MM.1S (cell line): ENCODE results near the gene JSRP1.

Experiments used
- CTCF ChIP-seq: fragments of 300-600 bp; sonication (generic); IDR thresholded peaks from 2 replicates; pipeline ENCODE4 v1.5.1; 2016; ENCODE audit warnings: antibody characterized with exemption, low read length, mixed read lengths
- EZH2 ChIP-seq: fragments of 300-600 bp; sonication (generic); optimal IDR thresholded peaks from 2 replicates; pipeline ENCODE3; 2017; ENCODE audit warnings: low read depth, mild to moderate bottlenecking, antibody characterized with exemption, low read length, mixed read lengths

DNA sequence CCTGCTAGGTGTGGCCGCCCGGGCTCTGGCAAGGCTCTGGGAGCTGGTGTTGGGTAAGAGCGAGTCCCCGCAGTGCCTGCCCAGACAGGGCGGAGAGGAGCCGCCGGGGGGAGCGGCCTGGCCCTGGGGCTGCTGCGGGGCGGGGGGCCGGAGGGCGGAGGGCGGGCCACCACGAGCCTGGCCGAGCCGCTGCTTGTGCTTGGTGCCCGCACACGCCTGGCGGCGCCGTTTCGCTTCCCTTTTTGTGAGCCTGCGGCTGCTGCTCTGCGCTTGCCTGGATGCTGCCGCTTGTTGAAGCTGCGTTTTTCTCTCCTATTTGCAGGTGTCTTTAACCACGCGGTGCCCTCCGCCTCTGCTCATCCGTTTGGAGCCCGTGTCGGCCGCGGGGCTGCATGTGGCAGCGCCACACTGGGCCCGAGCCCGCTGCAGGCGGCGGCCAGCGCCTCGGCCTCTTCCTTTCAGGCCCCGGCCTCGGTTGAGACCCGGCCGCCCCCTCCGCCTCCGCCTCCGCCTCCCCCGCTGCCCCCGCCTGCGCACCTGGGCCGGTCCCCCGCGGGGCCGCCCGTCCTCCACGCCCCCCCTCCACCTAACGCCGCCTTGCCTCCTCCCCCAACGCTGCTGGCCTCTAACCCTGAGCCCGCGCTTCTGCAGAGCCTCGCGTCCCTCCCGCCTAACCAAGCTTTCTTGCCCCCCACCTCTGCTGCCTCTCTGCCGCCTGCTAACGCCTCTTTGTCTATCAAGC lies 28.6 kb downstream of the JSRP1 start:
- TF ChIP-seq CTCF: no peak
- no peak for TF ChIP-seq EZH2
